Activated CD4-positive, alpha-beta memory T cell treated with anti-CD3 and anti-CD28 coated beads, Interleukin-2, amount 10 ng/mL, durations not matched to agents 7 days and 5 days (primary cell): ENCODE results near the gene SMAD6. TPM values are rescaled to one million over a fixed set of nuclear protein-coding genes. Genes with fewer than 3 reads are reported as not detected.

Experiments used
- CTCF ChIA-PET: fragments of 350-600 bp; sonication (Branson Sonifier 250); formaldehyde crosslinking; loops from one replicate; lab custom pipeline; 2021; ENCODE audit warnings: antibody characterized with exemption, inconsistent platforms; lab: Charles Lee
- POLR2A ChIA-PET: fragments of 350-600 bp; sonication (Branson Sonifier 250); formaldehyde crosslinking; loops from one replicate; lab custom pipeline; 2021; ENCODE audit warnings: antibody characterized with exemption; lab: Charles Lee
- DNase-seq: peaks from one replicate; pipeline ENCODE4 v3.0.0-alpha.2; 2020
- H3K27ac Mint-ChIP-seq: one replicate; pipeline ENCODE4 v1.8.0; 2021; ENCODE audit warnings: mild to moderate bottlenecking, mixed read lengths
- H3K27me3 Mint-ChIP-seq: one replicate; pipeline ENCODE4 v1.8.0; 2021; ENCODE audit warnings: mixed read lengths
- H3K36me3 Mint-ChIP-seq: one replicate; pipeline ENCODE4 v1.8.0; 2021; ENCODE audit warnings: low read depth, mixed read lengths
- H3K4me1 Mint-ChIP-seq: one replicate; pipeline ENCODE4 v1.8.0; 2021; ENCODE audit warnings: mixed read lengths
- H3K4me3 Mint-ChIP-seq: one replicate; pipeline ENCODE4 v1.8.0; 2021; ENCODE audit warnings: mild to moderate bottlenecking, mixed read lengths
- H3K9me3 Mint-ChIP-seq: one replicate; pipeline ENCODE4 v1.8.0; 2021; ENCODE audit warnings: mixed read lengths
- total RNA-seq, 2 experiments: library from RNA; stranded (reverse); gene quantifications; one replicate each; pipeline ENCODE4 v1.2.3, GENCODE V29; 2021

Gene SMAD6
- total RNA-seq, 2 experiments from 2014 or later, result 0.53 to 0.58 TPM

- Mint-ChIP-seq H3K27ac (no peak overlapping the region), H3K4me1 (no peaks in the 10 kb centered on the region), H3K9me3 (no peaks in the 10 kb centered on the region), H3K36me3 (no peaks in the 10 kb centered on the region), H3K27me3 (peaks cover 3% of the 10 kb centered on the region), H3K4me3 (no peak overlapping the region)
- POLR2A ChIA-PET, result no interaction called here
- CTCF ChIA-PET, result no interaction called here
- DNase-seq, result no peak
Measured at GRCh38 chr15:66742286-66742685, 40.2 kb downstream of the SMAD6 start.

GRCh38 chr15:66743204-66743603, 41.2 kb downstream of the SMAD6 start:
- DNase-seq, result no peak
- H3K27ac Mint-ChIP-seq, result no peak overlapping the region
- POLR2A ChIA-PET, result no interaction called here
- no peak overlapping the region for H3K4me3 Mint-ChIP-seq
- H3K4me1 Mint-ChIP-seq, result no peaks in the 10 kb centered on the region
- H3K36me3 Mint-ChIP-seq, result no peaks in the 10 kb centered on the region
- H3K9me3 Mint-ChIP-seq, result no peaks in the 10 kb centered on the region
- H3K27me3 Mint-ChIP-seq, result peaks cover 1% of the 10 kb centered on the region
- CTCF ChIA-PET, result interaction anchor here (0.7 to 1.0 kb wide), 2 partner anchors 125 to 723 kb away, joined by 4 read pairs; no protein-coding TSS in a partner anchor

GRCh38 chr15:66743703-66744536, 41.9 kb downstream of the SMAD6 start:
- H3K27me3 Mint-ChIP-seq, result peaks cover 1% of the 10 kb centered on the region
- CTCF ChIA-PET, result interaction anchor here (0.7 to 1.0 kb wide), 2 partner anchors 125 to 722 kb away, joined by 4 read pairs; no protein-coding TSS in a partner anchor

DNA sequence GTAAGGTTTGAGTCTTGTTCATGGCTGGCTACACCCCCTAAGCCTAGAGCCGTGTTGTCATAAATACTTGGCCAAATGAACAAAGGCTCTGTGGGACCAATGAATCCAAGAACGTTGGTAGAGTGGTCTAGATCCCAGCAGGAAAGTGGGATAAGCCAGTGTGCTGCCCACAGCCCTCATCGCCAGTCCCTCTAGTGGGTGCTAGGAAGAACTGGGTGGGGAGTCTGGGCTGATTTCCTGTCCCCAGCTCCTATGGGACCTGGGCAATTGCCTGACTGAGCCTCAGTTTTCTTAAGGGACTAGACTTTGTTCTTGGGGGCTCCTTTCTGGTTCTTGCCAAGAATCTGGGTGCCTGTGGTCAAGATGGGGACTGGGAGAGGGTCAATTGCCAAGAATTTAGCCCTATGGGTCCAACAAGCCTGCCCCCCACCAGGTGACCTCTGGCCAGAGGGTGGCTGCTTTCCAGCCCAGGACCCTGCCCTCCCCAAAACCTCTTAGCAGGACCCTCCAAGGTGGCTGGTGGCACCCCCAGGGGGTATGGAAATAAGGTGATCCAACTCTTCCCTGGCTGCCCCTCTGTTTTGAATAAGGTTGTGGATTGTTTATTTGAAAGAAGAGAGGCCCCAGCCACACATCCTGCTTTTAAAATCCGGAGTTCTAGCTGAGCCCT, 42.7 kb downstream of the SMAD6 start:
- Mint-ChIP-seq H3K27ac (no peak overlapping the region), H3K9me3 (no peaks in the 10 kb centered on the region), H3K4me3 (no peak overlapping the region), H3K4me1 (no peaks in the 10 kb centered on the region), H3K36me3 (no peaks in the 10 kb centered on the region), H3K27me3 (peaks cover 1% of the 10 kb centered on the region)
- no peak for DNase-seq
- CTCF ChIA-PET, result no interaction called here
- POLR2A ChIA-PET, result no interaction called here

More at GRCh38 chr15:66743703-66744536, 41.9 kb downstream of the SMAD6 start:
- POLR2A ChIA-PET, result no interaction called here
- H3K27ac Mint-ChIP-seq, result no peak overlapping the region
- DNase-seq, result no peak
- H3K4me3 Mint-ChIP-seq, result no peak overlapping the region
- H3K9me3 Mint-ChIP-seq, result no peaks in the 10 kb centered on the region
- H3K36me3 Mint-ChIP-seq, result no peaks in the 10 kb centered on the region
- no peaks in the 10 kb centered on the region for H3K4me1 Mint-ChIP-seq

- H3K27ac Mint-ChIP-seq, result no peak overlapping the region
Measured at GRCh38 chr15:66745530-66746230, 43.6 kb downstream of the SMAD6 start.

DNA sequence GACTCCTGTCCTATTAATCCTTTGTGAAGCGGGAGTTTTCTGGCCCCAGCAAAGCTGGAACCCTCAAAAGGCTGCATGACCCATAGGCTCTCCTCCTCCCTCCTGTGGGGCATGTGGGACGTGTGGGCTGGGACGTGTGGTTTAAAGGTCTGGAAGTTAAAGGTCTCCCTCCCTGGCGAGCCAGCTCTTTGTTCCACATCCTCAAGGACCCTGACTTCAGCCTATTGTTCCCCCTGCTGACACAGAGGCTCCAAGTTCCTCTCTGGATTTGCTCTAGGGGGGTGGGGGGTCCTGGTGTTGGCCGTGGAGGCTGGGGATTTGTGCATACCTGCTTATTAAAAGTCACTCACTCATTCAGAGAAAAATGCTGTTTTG, 44.2 kb downstream of the SMAD6 start:
- H3K36me3 Mint-ChIP-seq, result no peaks in the 10 kb centered on the region
- DNase-seq, result no peak
- no peak overlapping the region for H3K4me3 Mint-ChIP-seq
- no peaks in the 10 kb centered on the region for H3K9me3 Mint-ChIP-seq
- H3K4me1 Mint-ChIP-seq, result no peaks in the 10 kb centered on the region
- no peak overlapping the region for H3K27ac Mint-ChIP-seq
- ChIA-PET POLR2A (no interaction called here), CTCF (interaction anchor here (0.9 kb wide), 1 partner anchor 105 kb away, joined by 3 read pairs; no protein-coding TSS in a partner anchor)
- peaks cover 1% of the 10 kb centered on the region for H3K27me3 Mint-ChIP-seq

More at GRCh38 chr15:66745530-66746230, 43.6 kb downstream of the SMAD6 start:
- Mint-ChIP-seq H3K4me1 (no peaks in the 10 kb centered on the region), H3K36me3 (no peaks in the 10 kb centered on the region), H3K27me3 (peaks cover 1% of the 10 kb centered on the region), H3K9me3 (no peaks in the 10 kb centered on the region), H3K4me3 (no peak overlapping the region)
- POLR2A ChIA-PET, result no interaction called here
- CTCF ChIA-PET, result interaction anchor here (0.9 kb wide), 1 partner anchor 106 kb away, joined by 3 read pairs; no protein-coding TSS in a partner anchor
- no peak for DNase-seq

GRCh38 chr15:66747223-66747622, 45.2 kb downstream of the SMAD6 start:
- Mint-ChIP-seq H3K4me3 (no peak overlapping the region), H3K9me3 (no peaks in the 10 kb centered on the region), H3K4me1 (peaks cover 2% of the 10 kb centered on the region)

GRCh38 chr15:66747886-66748707, 46.1 kb downstream of the SMAD6 start:
- no peak for DNase-seq
- Mint-ChIP-seq H3K4me3 (no peak overlapping the region), H3K9me3 (no peaks in the 10 kb centered on the region), H3K27me3 (peaks cover 1% of the 10 kb centered on the region), H3K27ac (no peak overlapping the region), H3K36me3 (no peaks in the 10 kb centered on the region), H3K4me1 (peaks cover 2% of the 10 kb centered on the region)
- ChIA-PET CTCF (no interaction called here), POLR2A (no interaction called here)

More at GRCh38 chr15:66747223-66747622, 45.2 kb downstream of the SMAD6 start:
- POLR2A ChIA-PET, result no interaction called here
- H3K36me3 Mint-ChIP-seq, result no peaks in the 10 kb centered on the region
- CTCF ChIA-PET, result no interaction called here
- no peak overlapping the region for H3K27ac Mint-ChIP-seq
- H3K27me3 Mint-ChIP-seq, result peaks cover 1% of the 10 kb centered on the region
- no peak for DNase-seq

- Mint-ChIP-seq H3K4me1 (peaks cover 2% of the 10 kb centered on the region), H3K36me3 (no peaks in the 10 kb centered on the region), H3K27ac (no peak overlapping the region), H3K27me3 (peaks cover 1% of the 10 kb centered on the region), H3K4me3 (no peak overlapping the region), H3K9me3 (no peaks in the 10 kb centered on the region)
- no peak for DNase-seq
- CTCF ChIA-PET, result no interaction called here
- POLR2A ChIA-PET, result no interaction called here
Measured at GRCh38 chr15:66748708-66749035, 46.6 kb downstream of the SMAD6 start.

DNA sequence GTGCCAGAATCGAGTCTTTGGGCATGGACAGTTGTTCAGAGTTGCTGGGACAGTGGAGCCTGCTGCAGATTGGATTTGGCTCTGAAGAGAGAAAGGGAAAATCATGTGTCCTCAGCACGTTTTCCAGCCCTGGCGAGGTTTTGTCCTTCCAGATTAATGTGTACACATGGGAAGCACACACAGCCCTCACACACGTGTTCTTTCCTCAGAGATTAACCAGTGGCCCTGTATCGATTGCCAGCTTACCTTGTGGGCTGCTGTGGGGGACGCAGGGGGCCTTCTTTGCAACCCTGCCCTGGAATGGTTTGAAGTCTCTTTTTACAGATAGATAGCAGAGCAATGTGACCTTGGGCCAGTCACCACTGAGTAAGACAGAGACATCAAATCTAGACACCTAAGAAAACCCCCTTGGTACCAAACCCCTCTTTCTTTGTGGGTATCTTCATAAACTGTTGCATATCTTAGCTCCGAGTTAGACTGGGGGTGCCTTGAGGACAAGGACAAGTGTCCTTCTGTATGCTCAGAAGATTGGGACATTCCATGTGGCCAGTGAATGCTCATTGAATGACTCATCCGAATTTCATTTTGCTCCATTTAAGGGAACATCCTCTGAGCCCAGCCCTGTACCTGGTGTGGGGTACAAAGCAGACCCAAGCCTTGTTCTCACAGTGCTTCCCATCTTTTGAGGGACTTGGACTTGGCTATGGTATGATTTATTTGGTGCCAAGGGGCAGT, 48.0 kb downstream of the SMAD6 start:
- peaks cover 2% of the 10 kb centered on the region for H3K4me1 Mint-ChIP-seq
- no peak overlapping the region for H3K4me3 Mint-ChIP-seq
- peaks cover 1% of the 10 kb centered on the region for H3K27me3 Mint-ChIP-seq
- H3K9me3 Mint-ChIP-seq, result peaks cover under 1% of the 10 kb centered on the region
- no peak for DNase-seq
- ChIA-PET CTCF (no interaction called here), POLR2A (no interaction called here)
- no peak overlapping the region for H3K27ac Mint-ChIP-seq
- no peaks in the 10 kb centered on the region for H3K36me3 Mint-ChIP-seq

- H3K27me3 Mint-ChIP-seq, result no peaks in the 10 kb centered on the region
- peaks cover 2% of the 10 kb centered on the region for H3K4me1 Mint-ChIP-seq
- ChIA-PET POLR2A (no interaction called here), CTCF (no interaction called here)
- DNase-seq, result no peak
- H3K4me3 Mint-ChIP-seq, result no peak overlapping the region
- no peak overlapping the region for H3K27ac Mint-ChIP-seq
- H3K36me3 Mint-ChIP-seq, result no peaks in the 10 kb centered on the region
- peaks cover 4% of the 10 kb centered on the region for H3K9me3 Mint-ChIP-seq
Measured at GRCh38 chr15:66750609-66751008, 48.6 kb downstream of the SMAD6 start.

- no peaks in the 10 kb centered on the region for H3K27me3 Mint-ChIP-seq
- POLR2A ChIA-PET, result no interaction called here
- DNase-seq, result no peak
- H3K9me3 Mint-ChIP-seq, result peaks cover 4% of the 10 kb centered on the region
- H3K36me3 Mint-ChIP-seq, result no peaks in the 10 kb centered on the region
- CTCF ChIA-PET, result no interaction called here
- peaks cover 2% of the 10 kb centered on the region for H3K4me1 Mint-ChIP-seq
- no peak overlapping the region for H3K4me3 Mint-ChIP-seq
- H3K27ac Mint-ChIP-seq, result no peak overlapping the region
Measured at GRCh38 chr15:66751579-66751978, 49.5 kb downstream of the SMAD6 start.
